GM23338 (cell line): ENCODE data around the gene CTRB2. TPM values are rescaled to one million over a fixed set of nuclear protein-coding genes. Genes with fewer than 3 reads are reported as not detected.

Experiments used
- ATAC-seq: fragments of 200-7000 bp; cut with Tn5 transposase; 3 replicates; pipeline ENCODE4 v1.9.1; 2020
- DNase-seq: peaks from one replicate; pipeline ENCODE4 v3.0.0-alpha.2; 2015; ENCODE audit warnings: low spot score
- H2AFZ ChIP-seq: fragments of 200-600 bp; sonication (generic); 2 replicates; pipeline ENCODE4 v1.8.0; 2016; ENCODE audit warnings: antibody characterized with exemption, mild to moderate bottlenecking, moderate library complexity
- H3F3A ChIP-seq: fragments of 200-600 bp; sonication (generic); replicated peaks from 2 replicates; pipeline ENCODE4 v1.8.0; 2017; ENCODE audit warnings: antibody characterized with exemption, mixed run types, low read depth
- H3K27ac ChIP-seq: fragments of 200-600 bp; sonication (generic); 2 replicates; pipeline ENCODE4 v1.6.1; 2016; ENCODE audit warnings: low read depth
- H3K27me3 ChIP-seq: fragments of 200-600 bp; sonication (generic); 2 replicates; pipeline ENCODE4 v1.8.0; 2016; ENCODE audit warnings: mild to moderate bottlenecking, mixed run types, moderate library complexity; ENCODE audit not compliant: insufficient read depth
- H3K36me3 ChIP-seq: fragments of 200-600 bp; sonication (generic); 2 replicates; pipeline ENCODE4 v1.8.0; 2016; ENCODE audit warnings: mild to moderate bottlenecking; ENCODE audit not compliant: insufficient read depth
- H3K4me1 ChIP-seq: fragments of 200-600 bp; sonication (generic); 2 replicates; pipeline ENCODE4 v1.8.0; 2016; ENCODE audit warnings: mild to moderate bottlenecking, moderate library complexity; ENCODE audit not compliant: insufficient read depth
- H3K4me2 ChIP-seq: fragments of 200-600 bp; sonication (generic); 2 replicates; pipeline ENCODE4 v1.7.1; 2017; ENCODE audit warnings: mixed run types
- H3K4me3 ChIP-seq: fragments of 200-600 bp; sonication (generic); 2 replicates; pipeline ENCODE4 v1.6.1; 2016; ENCODE audit warnings: mixed run types
- H3K79me2 ChIP-seq: fragments of 200-600 bp; sonication (generic); replicated peaks from 2 replicates; pipeline ENCODE4 v1.8.0; 2017; ENCODE audit warnings: mild to moderate bottlenecking; ENCODE audit not compliant: insufficient read depth
- H3K9me2 ChIP-seq: fragments of 200-600 bp; sonication (generic); 2 replicates; pipeline ENCODE4 v1.8.0; 2017; ENCODE audit not compliant: insufficient read depth
- H4K20me1 ChIP-seq: fragments of 200-600 bp; sonication (generic); replicated peaks from 2 replicates; pipeline ENCODE4 v1.8.0; 2017; ENCODE audit warnings: mild to moderate bottlenecking; ENCODE audit not compliant: insufficient read depth
- H3K27ac Mint-ChIP-seq: 2 replicates; pipeline ENCODE4 v1.8.0; 2020; ENCODE audit warnings: inconsistent platforms, mild to moderate bottlenecking, moderate library complexity, mixed read lengths
- H3K27me3 Mint-ChIP-seq: 3 replicates; pipeline ENCODE4 v1.8.0; 2022; ENCODE audit warnings: low read depth, mild to moderate bottlenecking, moderate library complexity, mixed read lengths, inconsistent platforms; ENCODE audit not compliant: insufficient read depth, poor library complexity
- H3K36me3 Mint-ChIP-seq: 3 replicates; pipeline ENCODE4 v1.8.0; 2021; ENCODE audit warnings: low read depth, mild to moderate bottlenecking, inconsistent platforms, moderate library complexity, mixed read lengths
- H3K4me1 Mint-ChIP-seq: 3 replicates; pipeline ENCODE4 v1.8.0; 2020; ENCODE audit warnings: mild to moderate bottlenecking, inconsistent platforms, mixed read lengths
- H3K4me3 Mint-ChIP-seq: 3 replicates; pipeline ENCODE4 v1.8.0; 2021; ENCODE audit warnings: moderate library complexity, mild to moderate bottlenecking, inconsistent platforms, mixed read lengths
- H3K9me3 Mint-ChIP-seq: 3 replicates; pipeline ENCODE4 v1.8.0; 2020; ENCODE audit warnings: moderate library complexity, mild to moderate bottlenecking, inconsistent platforms, mixed read lengths
- CREB1 ChIP-seq: fragments of 250-450 bp; sonication (Bioruptor Pico); IDR thresholded peaks from 2 replicates; pipeline ENCODE4 v1.5.0; 2020; ENCODE audit warnings: low read depth, mild to moderate bottlenecking, moderate library complexity
- EZH2 ChIP-seq: fragments of 200-600 bp; sonication (generic); IDR thresholded peaks from one replicate; pipeline ENCODE4 v1.8.0; 2017; ENCODE audit warnings: antibody characterized with exemption, mild to moderate bottlenecking, low read depth; ENCODE audit not compliant: unreplicated experiment
- JUNB ChIP-seq: IDR thresholded peaks from one replicate; pipeline ENCODE4 v1.6.1; 2016; ENCODE audit warnings: antibody characterized with exemption; ENCODE audit not compliant: unreplicated experiment
- NANOG ChIP-seq: IDR thresholded peaks from 2 replicates; pipeline ENCODE4 v1.6.1; 2016; ENCODE audit warnings: antibody characterized with exemption, borderline replicate concordance
- POLR2AphosphoS5 ChIP-seq: IDR thresholded peaks from 2 replicates; pipeline ENCODE4 v1.6.1; 2016; ENCODE audit warnings: antibody characterized with exemption, low read depth
- STAT1 ChIP-seq: IDR thresholded peaks from one replicate; pipeline ENCODE4 v1.6.1; 2016; ENCODE audit warnings: antibody characterized with exemption; ENCODE audit not compliant: unreplicated experiment
- ZNF114 ChIP-seq: fragments of 250-450 bp; sonication (Bioruptor Pico); IDR thresholded peaks from 2 replicates; pipeline ENCODE4 v1.5.0; 2020; ENCODE audit warnings: mild to moderate bottlenecking, moderate library complexity
- polyA plus RNA-seq: library from polyadenylated mRNA; unstranded; fragments of >200 nt; fragmentation: Nextera tagmentation; extraction: Ambion mirVana; gene quantifications from 2 replicates; pipeline ENCODE4 v1.2.1, GENCODE V29; 2016
- total RNA-seq: library from RNA; depleted of rRNA; stranded (reverse); fragments of >200 nt; shearing (Covaris generic); gene quantifications from 2 replicates; pipeline ENCODE4 v1.2.3, GENCODE V29; 2014
- TF ChIP-seq, protein P1 (sequence below): IDR thresholded peaks from one replicate; pipeline ENCODE4 v1.6.1; 2018; ENCODE audit warnings: antibody characterized with exemption; ENCODE audit not compliant: unreplicated experiment
- TF ChIP-seq, protein P2 (sequence below), 2 experiments: fragments of 200-600 bp in 1 of 2; sonication (generic) in 1 of 2; conservative IDR thresholded peaks; 2 replicates each; pipeline versions ENCODE4 v1.5.1 to v1.6.1; 2016 to 2017; ENCODE audit warnings: antibody characterized with exemption in 2 of 2, low read depth in 2 of 2, mild to moderate bottlenecking in 2 of 2, moderate library complexity in 1 of 2

Gene CTRB2
- total and polyA plus RNA-seq, 2 experiments from 2014 or later: not detected

DNA sequence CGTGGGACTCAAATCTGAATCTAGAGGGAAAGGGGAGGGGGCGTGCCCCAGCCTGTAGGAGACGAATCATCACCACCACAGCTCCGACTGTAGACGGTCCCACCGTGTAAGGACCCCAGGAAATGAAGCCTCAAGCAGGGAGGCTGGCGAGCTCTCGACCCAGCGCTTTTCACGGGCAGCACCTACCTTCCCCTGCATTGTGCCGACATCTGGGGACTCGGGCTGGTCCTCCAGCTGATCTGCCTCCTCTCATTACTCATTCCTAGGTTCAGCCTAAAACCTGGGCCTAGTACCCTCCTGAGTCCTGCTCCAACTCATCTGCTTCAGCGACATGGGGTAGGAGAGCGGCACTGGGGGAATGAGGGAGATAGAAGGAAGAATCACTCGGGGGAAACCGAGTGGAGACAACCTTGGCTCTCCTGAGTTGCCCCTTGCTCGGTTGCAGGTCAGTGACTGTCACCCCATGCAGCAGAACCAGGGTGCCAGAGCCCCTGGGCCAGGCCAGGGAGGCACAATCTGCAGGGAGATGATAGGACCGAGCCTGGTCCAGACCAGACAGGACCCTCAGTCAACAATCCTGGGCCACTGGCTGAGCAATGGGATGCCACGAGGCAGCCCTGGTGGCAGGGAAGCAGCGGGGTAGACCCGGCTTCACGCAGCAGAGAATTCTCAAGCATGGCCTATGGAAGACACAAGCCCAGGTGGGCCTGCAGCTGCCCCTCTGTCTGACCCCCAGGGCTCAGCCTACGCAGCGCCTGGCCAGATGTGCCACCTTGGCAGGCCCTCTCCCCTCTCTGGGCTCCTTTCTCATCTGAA lies 45.3 kb upstream of the CTRB2 start:
- Mint-ChIP-seq H3K4me3 (peak overlapping the region; percentile 62), H3K27me3 (peaks cover 38% of the 10 kb centered on the region), H3K27ac (peak overlapping the region; percentile 97), H3K36me3 (no peaks in the 10 kb centered on the region; the same call in 2 of the 3 replicates), H3K9me3 (no peaks in the 10 kb centered on the region), H3K4me1 (peaks cover 77% of the 10 kb centered on the region)
- ATAC-seq (peak; percentile 0; the same call in 2 of the 3 replicates), DNase-seq (no peak)
- Histone ChIP-seq H3K4me2 (peak overlapping the region; percentile 90), H3K79me2 (peaks cover 80% of the 10 kb centered on the region), H3K4me1 (peaks cover 72% of the 10 kb centered on the region), H3K9me2 (no peaks in the 10 kb centered on the region), H4K20me1 (peaks cover 39% of the 10 kb centered on the region), H3K27me3 (no peaks in the 10 kb centered on the region), H3F3A (peaks cover 31% of the 10 kb centered on the region), H2AFZ (no peak overlapping the region), H3K4me3 (peak overlapping the region; percentile 58), H3K27ac (peak overlapping the region; percentile 100), H3K36me3 (no peaks in the 10 kb centered on the region)
- TF ChIP-seq ZNF114: no peak
- TF ChIP-seq JUNB: no peak
- TF ChIP-seq POLR2AphosphoS5: peak; percentile 5; the same call in 1 of the 2 replicates
- TF ChIP-seq NANOG: no peak
- TF ChIP-seq, protein P1, sequence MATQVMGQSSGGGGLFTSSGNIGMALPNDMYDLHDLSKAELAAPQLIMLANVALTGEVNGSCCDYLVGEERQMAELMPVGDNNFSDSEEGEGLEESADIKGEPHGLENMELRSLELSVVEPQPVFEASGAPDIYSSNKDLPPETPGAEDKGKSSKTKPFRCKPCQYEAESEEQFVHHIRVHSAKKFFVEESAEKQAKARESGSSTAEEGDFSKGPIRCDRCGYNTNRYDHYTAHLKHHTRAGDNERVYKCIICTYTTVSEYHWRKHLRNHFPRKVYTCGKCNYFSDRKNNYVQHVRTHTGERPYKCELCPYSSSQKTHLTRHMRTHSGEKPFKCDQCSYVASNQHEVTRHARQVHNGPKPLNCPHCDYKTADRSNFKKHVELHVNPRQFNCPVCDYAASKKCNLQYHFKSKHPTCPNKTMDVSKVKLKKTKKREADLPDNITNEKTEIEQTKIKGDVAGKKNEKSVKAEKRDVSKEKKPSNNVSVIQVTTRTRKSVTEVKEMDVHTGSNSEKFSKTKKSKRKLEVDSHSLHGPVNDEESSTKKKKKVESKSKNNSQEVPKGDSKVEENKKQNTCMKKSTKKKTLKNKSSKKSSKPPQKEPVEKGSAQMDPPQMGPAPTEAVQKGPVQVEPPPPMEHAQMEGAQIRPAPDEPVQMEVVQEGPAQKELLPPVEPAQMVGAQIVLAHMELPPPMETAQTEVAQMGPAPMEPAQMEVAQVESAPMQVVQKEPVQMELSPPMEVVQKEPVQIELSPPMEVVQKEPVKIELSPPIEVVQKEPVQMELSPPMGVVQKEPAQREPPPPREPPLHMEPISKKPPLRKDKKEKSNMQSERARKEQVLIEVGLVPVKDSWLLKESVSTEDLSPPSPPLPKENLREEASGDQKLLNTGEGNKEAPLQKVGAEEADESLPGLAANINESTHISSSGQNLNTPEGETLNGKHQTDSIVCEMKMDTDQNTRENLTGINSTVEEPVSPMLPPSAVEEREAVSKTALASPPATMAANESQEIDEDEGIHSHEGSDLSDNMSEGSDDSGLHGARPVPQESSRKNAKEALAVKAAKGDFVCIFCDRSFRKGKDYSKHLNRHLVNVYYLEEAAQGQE: no peak
- TF ChIP-seq, protein P2, sequence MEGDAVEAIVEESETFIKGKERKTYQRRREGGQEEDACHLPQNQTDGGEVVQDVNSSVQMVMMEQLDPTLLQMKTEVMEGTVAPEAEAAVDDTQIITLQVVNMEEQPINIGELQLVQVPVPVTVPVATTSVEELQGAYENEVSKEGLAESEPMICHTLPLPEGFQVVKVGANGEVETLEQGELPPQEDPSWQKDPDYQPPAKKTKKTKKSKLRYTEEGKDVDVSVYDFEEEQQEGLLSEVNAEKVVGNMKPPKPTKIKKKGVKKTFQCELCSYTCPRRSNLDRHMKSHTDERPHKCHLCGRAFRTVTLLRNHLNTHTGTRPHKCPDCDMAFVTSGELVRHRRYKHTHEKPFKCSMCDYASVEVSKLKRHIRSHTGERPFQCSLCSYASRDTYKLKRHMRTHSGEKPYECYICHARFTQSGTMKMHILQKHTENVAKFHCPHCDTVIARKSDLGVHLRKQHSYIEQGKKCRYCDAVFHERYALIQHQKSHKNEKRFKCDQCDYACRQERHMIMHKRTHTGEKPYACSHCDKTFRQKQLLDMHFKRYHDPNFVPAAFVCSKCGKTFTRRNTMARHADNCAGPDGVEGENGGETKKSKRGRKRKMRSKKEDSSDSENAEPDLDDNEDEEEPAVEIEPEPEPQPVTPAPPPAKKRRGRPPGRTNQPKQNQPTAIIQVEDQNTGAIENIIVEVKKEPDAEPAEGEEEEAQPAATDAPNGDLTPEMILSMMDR (conservative IDR thresholded peaks at IDR 0.05; ENCODE audit: low read depth in 2 of 2): no peak
- no peak for TF ChIP-seq EZH2

DNA sequence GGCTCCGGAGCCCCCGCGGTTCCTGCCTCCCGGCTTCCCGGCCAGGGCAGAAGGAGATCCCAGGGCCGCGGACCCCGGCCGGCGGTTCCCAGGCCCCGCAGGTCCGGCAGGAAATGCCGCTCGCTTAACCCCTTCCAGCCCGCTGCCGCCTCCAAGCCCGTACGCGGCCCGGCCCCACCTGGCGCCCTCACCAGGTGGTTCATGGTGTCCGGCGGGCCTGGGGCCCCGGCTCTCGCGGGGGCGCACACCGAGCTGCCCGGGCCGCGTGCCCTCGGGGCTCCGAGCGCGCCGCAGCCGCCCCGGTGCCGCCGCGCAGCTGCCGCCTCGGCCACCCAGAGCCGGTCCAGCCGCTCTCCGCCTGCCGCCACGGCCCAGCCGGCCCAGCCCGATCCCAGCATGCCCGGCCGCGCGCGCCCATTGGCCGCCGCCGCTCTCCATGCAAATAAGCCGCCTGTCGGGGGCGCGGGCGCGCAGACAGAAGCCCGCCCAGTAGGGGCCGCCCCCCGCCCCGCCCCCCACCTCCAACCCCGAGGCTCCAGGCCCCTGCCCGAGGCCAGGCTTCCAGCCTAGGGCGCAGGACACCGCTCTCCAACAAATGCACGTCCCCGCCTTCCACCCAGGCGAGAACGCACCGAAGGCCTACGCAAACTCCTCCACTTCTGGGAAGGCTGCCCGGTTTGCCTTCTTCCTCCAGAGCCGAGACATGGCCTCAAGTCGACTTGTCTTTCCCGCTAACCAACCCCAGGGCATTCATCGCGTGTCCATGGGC lies 44.5 kb upstream of the CTRB2 start, which contains the start of gene BCAR1:
BCAR1 (minus strand) TSS at position 345 of the 769 bp plus-strand sequence; CDS start at position 203, 142 bp downstream.
- peak within 1 kb of the TSS; percentile 97 for H3K27ac Mint-ChIP-seq
- Histone ChIP-seq H3K79me2 (peaks cover 80% of the 10 kb centered on the region), H3K27me3 (no peaks in the 10 kb centered on the region), H3K27ac (peak within 1 kb of the TSS; percentile 100), H3K4me3 (peak within 1 kb of the TSS; percentile 90), H3K4me2 (peak within 1 kb of the TSS; percentile 98), H3K4me1 (peaks cover 71% of the 10 kb centered on the region), H3K9me2 (no peaks in the 10 kb centered on the region), H3F3A (peaks cover 31% of the 10 kb centered on the region), H2AFZ (no peak within 1 kb of the TSS), H4K20me1 (peaks cover 43% of the 10 kb centered on the region), H3K36me3 (no peaks in the 10 kb centered on the region)
- peaks cover 42% of the 10 kb centered on the region for H3K27me3 Mint-ChIP-seq
- H3K9me3 Mint-ChIP-seq: no peaks in the 10 kb centered on the region
- ATAC-seq: peak; percentile 55
- peaks cover 77% of the 10 kb centered on the region for H3K4me1 Mint-ChIP-seq
- H3K4me3 Mint-ChIP-seq: peak within 1 kb of the TSS; percentile 86
- TF ChIP-seq POLR2AphosphoS5: peak; percentile 68
- TF ChIP-seq STAT1: no peak
- TF ChIP-seq CREB1: no peak
- H3K36me3 Mint-ChIP-seq: no peaks in the 10 kb centered on the region; the same call in 1 of the 3 replicates
- peak; percentile 95 for DNase-seq
